ENCODE results near the gene PHOX2B. TPM values are rescaled to one million over a fixed set of nuclear protein-coding genes. Genes with fewer than 3 reads are reported as not detected.

Gene PHOX2B
- total RNA-seq, 1 donor from 2014 or later: not detected

DNA sequence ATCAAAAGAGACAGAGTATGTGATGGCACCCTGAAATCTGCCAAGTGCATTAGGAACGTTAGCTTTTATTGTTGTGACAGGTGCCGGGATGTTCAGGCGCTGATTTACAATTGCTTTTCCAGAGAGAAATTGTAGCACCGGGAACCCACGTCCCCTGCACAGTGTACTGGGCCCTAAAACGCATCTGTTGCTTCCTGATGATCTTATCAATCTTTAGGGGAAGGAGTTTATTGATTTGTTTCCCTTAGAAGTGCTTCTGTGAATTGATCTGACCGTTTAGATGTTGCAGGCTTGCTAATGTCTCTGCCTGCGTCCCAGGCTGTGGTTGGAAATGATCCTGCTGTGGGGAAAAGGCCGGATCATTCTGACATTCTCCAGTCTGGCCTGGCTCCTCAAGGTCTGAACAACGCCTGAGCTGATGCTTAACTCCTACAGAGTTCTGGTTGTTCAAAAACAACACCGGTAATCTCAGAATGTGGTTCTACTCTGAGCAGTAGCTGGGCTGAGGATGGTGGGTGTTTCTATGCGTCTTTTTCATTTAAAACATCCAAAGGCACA lies 16.9 kb downstream of the PHOX2B start:
- peaks cover 64% of the 10 kb centered on the region for H3K27me3 Mint-ChIP-seq (ENCODE audit: low read depth, unreplicated experiment)
- H3K4me1 Mint-ChIP-seq (ENCODE audit: low read depth, unreplicated experiment): peaks cover 2% of the 10 kb centered on the region
- no peak for DNase-seq (ENCODE audit: low read depth)

DNA sequence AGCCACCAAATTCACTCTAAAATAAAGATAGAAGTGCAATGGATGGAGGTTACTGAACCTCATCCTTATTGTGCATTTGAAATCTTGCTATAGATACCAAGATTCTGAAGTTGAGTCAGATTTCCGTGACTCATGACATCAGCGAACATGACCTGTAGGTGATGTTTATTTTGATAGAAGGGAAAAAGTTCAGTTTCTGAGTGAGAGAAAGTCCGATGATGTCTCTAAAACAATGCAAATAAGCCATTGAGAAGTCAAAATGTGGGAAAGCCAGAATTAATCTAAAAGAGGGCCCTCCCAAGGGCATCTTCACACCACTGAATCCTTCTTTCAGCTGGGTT lies 20.0 kb downstream of the PHOX2B start:
- Histone ChIP-seq H3K27me3 (ENCODE audit: insufficient read depth, low read length) (peaks cover 18% of the 10 kb centered on the region), H3K36me3 (ENCODE audit: insufficient read depth, low read length) (no peaks in the 10 kb centered on the region), H2AFZ (ENCODE audit: low read depth, low read length) (no peak overlapping the region), H3K9me3 (ENCODE audit: insufficient read depth, low read depth, low read length) (no peaks in the 10 kb centered on the region), H3K79me2 (ENCODE audit: insufficient read depth, low read length) (no peaks in the 10 kb centered on the region), H3K9ac (ENCODE audit: low read length) (no peak overlapping the region), H3K4me1 (ENCODE audit: insufficient read depth, low read length) (no peaks in the 10 kb centered on the region), H3K27ac (ENCODE audit: low read depth, low read length) (no peak overlapping the region), H3K4me2 (ENCODE audit: low read length) (no peak overlapping the region), H4K20me1 (ENCODE audit: insufficient read depth, low read length) (no peaks in the 10 kb centered on the region), H3K4me3 (ENCODE audit: insufficient read depth, low read depth, low read length) (no peak overlapping the region)
- no peak for FAIRE-seq
- H3K4me3 Mint-ChIP-seq (ENCODE audit: unreplicated experiment): no peak overlapping the region
- peaks cover 51% of the 10 kb centered on the region for H3K27me3 Mint-ChIP-seq (ENCODE audit: low read depth, unreplicated experiment)
- DNase-seq (ENCODE audit: low read depth): no peak
- TF ChIP-seq EZH2 (IDR thresholded peaks at IDR 0.05; ENCODE audit: insufficient read depth, low read length) (no peak), CTCF (IDR thresholded peaks at IDR 0.05; ENCODE audit: insufficient read depth, low read depth, low read length) (no peak)
- H3K36me3 Mint-ChIP-seq (ENCODE audit: low read depth, unreplicated experiment): no peaks in the 10 kb centered on the region
- H3K27ac Mint-ChIP-seq (ENCODE audit: unreplicated experiment): no peak overlapping the region
- H3K9me3 Mint-ChIP-seq (ENCODE audit: unreplicated experiment): peaks cover 8% of the 10 kb centered on the region
- peaks cover 2% of the 10 kb centered on the region for H3K4me1 Mint-ChIP-seq (ENCODE audit: low read depth, unreplicated experiment)

More for the DNA sequence above, 16.9 kb downstream of the PHOX2B start:
- Mint-ChIP-seq H3K4me3 (ENCODE audit: unreplicated experiment) (no peak overlapping the region), H3K9me3 (ENCODE audit: unreplicated experiment) (peaks cover 2% of the 10 kb centered on the region), H3K36me3 (ENCODE audit: low read depth, unreplicated experiment) (no peaks in the 10 kb centered on the region), H3K27ac (ENCODE audit: unreplicated experiment) (no peak overlapping the region)
- H3K4me3 ChIP-seq (ENCODE audit: insufficient read depth, low read depth, low read length): no peak overlapping the region
- TF ChIP-seq EZH2 (IDR thresholded peaks at IDR 0.05; ENCODE audit: insufficient read depth, low read length) (no peak), CTCF (IDR thresholded peaks at IDR 0.05; ENCODE audit: insufficient read depth, low read depth, low read length) (no peak)
- no peak for FAIRE-seq
- no peak overlapping the region for H3K9ac ChIP-seq (ENCODE audit: low read length)
- no peaks in the 10 kb centered on the region for H3K79me2 ChIP-seq (ENCODE audit: insufficient read depth, low read length)
- H3K27ac ChIP-seq (ENCODE audit: low read depth, low read length): no peak overlapping the region
- H3K36me3 ChIP-seq (ENCODE audit: insufficient read depth, low read length): no peaks in the 10 kb centered on the region
- H2AFZ ChIP-seq (ENCODE audit: low read depth, low read length): no peak overlapping the region
- no peak overlapping the region for H3K4me2 ChIP-seq (ENCODE audit: low read length)
- no peaks in the 10 kb centered on the region for H3K4me1 ChIP-seq (ENCODE audit: insufficient read depth, low read length)
- no peaks in the 10 kb centered on the region for H4K20me1 ChIP-seq (ENCODE audit: insufficient read depth, low read length)
- H3K27me3 ChIP-seq (ENCODE audit: insufficient read depth, low read length): peaks cover 18% of the 10 kb centered on the region
- no peaks in the 10 kb centered on the region for H3K9me3 ChIP-seq (ENCODE audit: insufficient read depth, low read depth, low read length)

- Histone ChIP-seq H3K4me3 (ENCODE audit: insufficient read depth, low read depth, low read length) (no peak overlapping the region), H3K27ac (ENCODE audit: low read depth, low read length) (no peak overlapping the region), H3K4me1 (ENCODE audit: insufficient read depth, low read length) (no peaks in the 10 kb centered on the region), H3K9ac (ENCODE audit: low read length) (no peak overlapping the region), H2AFZ (ENCODE audit: low read depth, low read length) (no peak overlapping the region), H3K4me2 (ENCODE audit: low read length) (no peak overlapping the region), H3K79me2 (ENCODE audit: insufficient read depth, low read length) (no peaks in the 10 kb centered on the region), H4K20me1 (ENCODE audit: insufficient read depth, low read length) (no peaks in the 10 kb centered on the region), H3K9me3 (ENCODE audit: insufficient read depth, low read depth, low read length) (no peaks in the 10 kb centered on the region), H3K36me3 (ENCODE audit: insufficient read depth, low read length) (no peaks in the 10 kb centered on the region), H3K27me3 (ENCODE audit: insufficient read depth, low read length) (peaks cover 14% of the 10 kb centered on the region)
- DNase-seq (ENCODE audit: low read depth): no peak
- H3K27me3 Mint-ChIP-seq (ENCODE audit: low read depth, unreplicated experiment): peaks cover 51% of the 10 kb centered on the region
- H3K27ac Mint-ChIP-seq (ENCODE audit: unreplicated experiment): no peak overlapping the region
- TF ChIP-seq EZH2 (IDR thresholded peaks at IDR 0.05; ENCODE audit: insufficient read depth, low read length): no peak
- TF ChIP-seq CTCF (IDR thresholded peaks at IDR 0.05; ENCODE audit: insufficient read depth, low read depth, low read length): no peak
- no peaks in the 10 kb centered on the region for H3K36me3 Mint-ChIP-seq (ENCODE audit: low read depth, unreplicated experiment)
- H3K4me3 Mint-ChIP-seq (ENCODE audit: unreplicated experiment): no peak overlapping the region
- H3K4me1 Mint-ChIP-seq (ENCODE audit: low read depth, unreplicated experiment): peaks cover 2% of the 10 kb centered on the region
- H3K9me3 Mint-ChIP-seq (ENCODE audit: unreplicated experiment): peaks cover 8% of the 10 kb centered on the region
- FAIRE-seq: no peak
Measured at GRCh38 chr4:41727861-41728572, 20.5 kb downstream of the PHOX2B start.

Data from astrocyte (in vitro differentiated cells and primary cell).